SU-DHL-6 (cell line): ENCODE measurements around the gene AP1S1.

Experiments
- CTCF ChIP-seq: fragments of 200-600 bp; sonication (generic); IDR thresholded peaks from one replicate; pipeline ENCODE4 v1.5.1; 2017; ENCODE audit warnings: antibody characterized with exemption, mild to moderate bottlenecking, low read length, moderate library complexity; ENCODE audit not compliant: insufficient read depth, poor library complexity, severe bottlenecking
- EZH2phosphoT487 ChIP-seq: fragments of 200-600 bp; sonication (generic), shearing (Covaris generic); conservative IDR thresholded peaks from 2 replicates; pipeline ENCODE4 v1.6.1; 2018; ENCODE audit warnings: mild to moderate bottlenecking, antibody characterized with exemption, low read length, moderate library complexity, mixed read lengths

GRCh38 chr7:101206665-101207042, 52.4 kb downstream of the AP1S1 start:
- TF ChIP-seq CTCF, result no peak
- TF ChIP-seq EZH2phosphoT487, result no peak
